Measurements from ENCODE around the gene FAHD2A. TPM values are rescaled to one million over a fixed set of nuclear protein-coding genes. Genes with fewer than 3 reads are reported as not detected.
A peak's percentile ranks its signal among the peaks of the same experiment; 100 is the strongest.
"Not testable (repeated sequence)": the region's sequence is repeated elsewhere in the genome, so short reads cannot be mapped to it uniquely, and the experiment has no call there.

Gene FAHD2A
- total RNA-seq, 2 experiments from 2014 or later: 40.8 to 44.0 TPM

GRCh38 chr2:95399061-95399460 lies 3.4 kb upstream of the FAHD2A start:
- Mint-ChIP-seq H3K4me3 (no peak overlapping the region), H3K36me3 (ENCODE audit: low read depth) (no peaks in the 10 kb centered on the region), H3K27ac (no peak overlapping the region), H3K9me3 (no peaks in the 10 kb centered on the region), H3K27me3 (no peaks in the 10 kb centered on the region), H3K4me1 (ENCODE audit: low read depth) (peaks cover 16% of the 10 kb centered on the region)
- intact Hi-C loops (cut with micrococcal nuclease): no loop called here
- POLR2A ChIA-PET: no interaction called here
- TF ChIP-seq CTCF (IDR thresholded peaks at IDR 0.05): no peak
- no peak for ATAC-seq
- DNase-seq: no peak
- CTCF ChIA-PET: interaction anchor here (0.9 kb wide), 1 partner anchor 10 kb away, joined by 4 read pairs; no protein-coding TSS in a partner anchor

GRCh38 chr2:95401480-95401879 lies 1.0 kb upstream of the FAHD2A start:
- H3K27ac Mint-ChIP-seq: no peak overlapping the region
- intact Hi-C loops (cut with micrococcal nuclease): no loop called here
- H3K4me3 Mint-ChIP-seq: peak overlapping the region; percentile 96
- ChIA-PET POLR2A (no interaction called here), CTCF (interaction anchor here (0.8 to 3.7 kb wide), 5 partner anchors 8 to 56 kb away, joined by 3 to 25 read pairs (median 12); no protein-coding TSS in a partner anchor)
- no peaks in the 10 kb centered on the region for H3K9me3 Mint-ChIP-seq
- no peak for ATAC-seq
- H3K27me3 Mint-ChIP-seq: no peaks in the 10 kb centered on the region
- H3K36me3 Mint-ChIP-seq (ENCODE audit: low read depth): no peaks in the 10 kb centered on the region
- H3K4me1 Mint-ChIP-seq (ENCODE audit: low read depth): peaks cover 16% of the 10 kb centered on the region
- no peak for TF ChIP-seq CTCF (IDR thresholded peaks at IDR 0.05)
- peak; percentile 8 for DNase-seq

GRCh38 chr2:95402004-95402369 lies 521 bp upstream of the FAHD2A start:
- H3K36me3 Mint-ChIP-seq (ENCODE audit: low read depth); H3K27me3 Mint-ChIP-seq; intact Hi-C loops (cut with micrococcal nuclease); POLR2A ChIA-PET; H3K9me3 Mint-ChIP-seq: not testable (repeated sequence)
- H3K27ac Mint-ChIP-seq: peak overlapping the region; percentile 95
- ATAC-seq: peak; percentile 19
- peak; percentile 10 for DNase-seq
- peaks cover 16% of the 10 kb centered on the region for H3K4me1 Mint-ChIP-seq (ENCODE audit: low read depth)
- CTCF ChIA-PET: interaction anchor here (1.0 to 3.7 kb wide), 6 partner anchors 9 to 237 kb away, joined by 3 to 25 read pairs (median 10); partner anchors contain the start of gene ZNF2
- H3K4me3 Mint-ChIP-seq: peak overlapping the region; percentile 96

- Mint-ChIP-seq H3K4me3 (peak overlapping the region; percentile 96), H3K27ac (peak overlapping the region; percentile 95), H3K4me1 (ENCODE audit: low read depth) (peaks cover 16% of the 10 kb centered on the region)
- H3K27me3 Mint-ChIP-seq; H3K36me3 Mint-ChIP-seq (ENCODE audit: low read depth); H3K9me3 Mint-ChIP-seq; intact Hi-C loops (cut with micrococcal nuclease): not testable (repeated sequence)
- peak; percentile 39 for ATAC-seq
- DNase-seq: peak; percentile 58
- peak; percentile 28 for TF ChIP-seq CTCF (IDR thresholded peaks at IDR 0.05)
- ChIA-PET POLR2A (interaction anchor here (1.0 kb wide), 1 partner anchor 58 kb away, joined by 3 read pairs; no protein-coding TSS in a partner anchor), CTCF (interaction anchor here (1.5 to 3.7 kb wide), 6 partner anchors 10 to 238 kb away, joined by 4 to 25 read pairs (median 10); partner anchors contain the start of gene ZNF2)
Observed at GRCh38 chr2:95403204-95403721, 755 bp downstream of the FAHD2A start.

GRCh38 chr2:95403824-95404223 lies 1.3 kb downstream of the FAHD2A start:
- CTCF ChIA-PET: interaction anchor here (1.5 to 3.7 kb wide), 6 partner anchors 9 to 239 kb away, joined by 4 to 25 read pairs (median 10); partner anchors contain the start of gene ZNF2
- H3K36me3 Mint-ChIP-seq (ENCODE audit: low read depth); ATAC-seq: not testable (repeated sequence)

GRCh38 chr2:95404676-95405075 lies 2.2 kb downstream of the FAHD2A start:
- H3K9me3 Mint-ChIP-seq; H3K27me3 Mint-ChIP-seq; intact Hi-C loops (cut with micrococcal nuclease); POLR2A ChIA-PET; CTCF ChIA-PET; H3K4me3 Mint-ChIP-seq; H3K36me3 Mint-ChIP-seq (ENCODE audit: low read depth); H3K27ac Mint-ChIP-seq; DNase-seq; ATAC-seq: not testable (repeated sequence)
- H3K4me1 Mint-ChIP-seq (ENCODE audit: low read depth): peaks cover 16% of the 10 kb centered on the region

More at GRCh38 chr2:95403824-95404223, 1.3 kb downstream of the FAHD2A start:
- intact Hi-C loops (cut with micrococcal nuclease); H3K27me3 Mint-ChIP-seq; H3K9me3 Mint-ChIP-seq; DNase-seq: not testable (repeated sequence)
- Mint-ChIP-seq H3K27ac (peak overlapping the region; percentile 20), H3K4me1 (ENCODE audit: low read depth) (peaks cover 16% of the 10 kb centered on the region), H3K4me3 (peak overlapping the region; percentile 96)
- POLR2A ChIA-PET: interaction anchor here (1.0 kb wide), 1 partner anchor 59 kb away, joined by 3 read pairs; no protein-coding TSS in a partner anchor

GRCh38 chr2:95411239-95411638 lies 8.7 kb downstream of the FAHD2A start:
- DNase-seq; H3K4me3 Mint-ChIP-seq; H3K27me3 Mint-ChIP-seq; CTCF ChIA-PET; H3K27ac Mint-ChIP-seq; H3K4me1 Mint-ChIP-seq (ENCODE audit: low read depth); POLR2A ChIA-PET; ATAC-seq; H3K9me3 Mint-ChIP-seq; H3K36me3 Mint-ChIP-seq (ENCODE audit: low read depth); intact Hi-C loops (cut with micrococcal nuclease): not testable (repeated sequence)

Data from activated CD8-positive, alpha-beta T cell treated with anti-CD3 and anti-CD28 coated beads for 36 hours (primary cell).